HCT116 (cell line): ENCODE measurements around the gene GALNT16. TPM values are rescaled to one million over a fixed set of nuclear protein-coding genes. Genes with fewer than 3 reads are reported as not detected.

ENCODE experiments used
- ATAC-seq: fragments of 200-7000 bp; cut with Tn5 transposase; 2 replicates; pipeline ENCODE4 v1.9.1; 2020; ENCODE audit warnings: mild to moderate bottlenecking, moderate library complexity
- BruUV-seq: library from RNA; stranded (reverse); fragments of 400-500 nt; replicated peaks from 2 replicates; lab custom pipeline; 2021; lab: Mats Ljungman, UMichigan
- CTCF ChIA-PET: fragments of 300-600 bp; sonication (Branson Sonifier 250); formaldehyde crosslinking; loops from one replicate; lab custom pipeline; 2021; ENCODE audit warnings: antibody characterized with exemption; lab: Charles Lee
- POLR2A ChIA-PET: fragments of 300-600, 350-600 bp; sonication (Branson Sonifier 250); formaldehyde crosslinking; loops from one replicate; lab custom pipeline; 2021; ENCODE audit warnings: antibody characterized with exemption; lab: Charles Lee
- RAD21 ChIA-PET, 2 experiments: fragments of 300-600 bp; sonication (Branson Sonifier 250); formaldehyde crosslinking; loops; one replicate each; lab custom pipeline; 2023; ENCODE audit warnings: low total read pairs in 2 of 2; ENCODE audit not compliant: uncharacterized antibody in 2 of 2, unreplicated experiment in 2 of 2, low non-redundant PET in 1 of 2; lab: Charles Lee
- DNase-seq: peaks from one replicate; pipeline ENCODE4 v3.0.0-alpha.2; 2010; ENCODE audit warnings: low read depth, low spot score
- H2AFZ ChIP-seq: fragments of 200-600 bp; shearing (Covaris generic), sonication (generic); 2 replicates; pipeline ENCODE4 v1.6.1; 2017; ENCODE audit warnings: low read depth, mixed run types, mixed read lengths, antibody characterized with exemption, low read length; ENCODE audit not compliant: poor library complexity, severe bottlenecking
- H3K27ac ChIP-seq: 2 replicates; pipeline ENCODE4 v1.5.1; 2012; ENCODE audit warnings: low read depth, low read length
- H3K27me3 ChIP-seq: fragments of 200-600 bp; sonication (generic); 2 replicates; pipeline ENCODE4 v1.6.1; 2016; ENCODE audit warnings: mixed run types, low read length, mixed read lengths; ENCODE audit not compliant: insufficient read depth
- H3K36me3 ChIP-seq, 2 experiments: fragments of 200-500 bp in 1 of 2; fragments of 200-600 bp in 1 of 2; sonication (Bioruptor generic) in 1 of 2; sonication (generic) in 1 of 2; 2 replicates each; pipeline versions ENCODE4 v1.5.1 to v1.6.1; 2014 to 2016; ENCODE audit warnings: low read length in 2 of 2, inconsistent platforms in 1 of 2, mixed read lengths in 1 of 2, mixed run types in 1 of 2; ENCODE audit not compliant: insufficient read depth in 2 of 2, control insufficient read depth in 1 of 2
- H3K4me1 ChIP-seq, 2 experiments: fragments of 200-600 bp in 1 of 2; sonication (generic) in 1 of 2; 2 replicates each; pipeline versions ENCODE4 v1.5.1 to v1.6.1; 2012 to 2017; ENCODE audit warnings: low read length in 2 of 2, inconsistent platforms in 1 of 2, mild to moderate bottlenecking in 1 of 2, mixed read lengths in 1 of 2, mixed run types in 1 of 2, moderate library complexity in 1 of 2; ENCODE audit not compliant: insufficient read depth in 2 of 2, control insufficient read depth in 1 of 2
- H3K4me2 ChIP-seq: fragments of 200-600 bp; sonication (generic); 2 replicates; pipeline ENCODE4 v1.6.1; 2017; ENCODE audit warnings: mixed run types, low read length, mixed read lengths
- H3K4me3 ChIP-seq, 2 experiments: fragments of 200-600 bp in 1 of 2; sonication (generic) in 1 of 2; replicated peaks in 1 of 2; 2 replicates each; pipeline ENCODE4 v1.5.1; 2011 to 2016; ENCODE audit warnings: low read length in 2 of 2, control low read depth in 1 of 2, low read depth in 1 of 2, mild to moderate bottlenecking in 1 of 2, mixed read lengths in 1 of 2, mixed run types in 1 of 2
- H3K79me2 ChIP-seq: fragments of 200-600 bp; sonication (generic); 2 replicates; pipeline ENCODE4 v1.6.1; 2017; ENCODE audit warnings: mild to moderate bottlenecking, mixed run types, low read length, moderate library complexity, mixed read lengths; ENCODE audit not compliant: insufficient read depth
- H3K9ac ChIP-seq: fragments of 200-600 bp; sonication (generic); 2 replicates; pipeline ENCODE4 v1.6.1; 2016; ENCODE audit warnings: low read length, mixed read lengths
- H3K9me2 ChIP-seq: fragments of 200-600 bp; sonication (generic), shearing (Covaris generic); 2 replicates; pipeline ENCODE4 v1.6.1; 2017; ENCODE audit warnings: mixed run types, mild to moderate bottlenecking, moderate library complexity; ENCODE audit not compliant: insufficient read depth
- H3K9me3 ChIP-seq, 2 experiments: fragments of 200-500 bp in 1 of 2; fragments of 200-600 bp in 1 of 2; sonication (Bioruptor generic) in 1 of 2; sonication (generic) in 1 of 2; 2 replicates each; pipeline ENCODE4 v1.6.1; 2014 to 2017; ENCODE audit warnings: low read length in 2 of 2, mixed read lengths in 2 of 2, inconsistent platforms in 1 of 2, low read depth in 1 of 2, mild to moderate bottlenecking in 1 of 2, mixed run types in 1 of 2, moderate library complexity in 1 of 2; ENCODE audit not compliant: control insufficient read depth in 1 of 2, insufficient read depth in 1 of 2
- H4K20me1 ChIP-seq: fragments of 200-600 bp; sonication (generic), shearing (Covaris generic); 2 replicates; pipeline ENCODE4 v1.6.1; 2017; ENCODE audit warnings: mixed run types, mild to moderate bottlenecking, moderate library complexity; ENCODE audit not compliant: insufficient read depth
- ATF3 ChIP-seq: IDR thresholded peaks from 2 replicates; pipeline ENCODE4 v1.6.1; 2012
- CBX3 ChIP-seq: IDR thresholded peaks from 2 replicates; pipeline ENCODE4 v1.6.1; 2012; ENCODE audit warnings: low read depth
- CEBPB ChIP-seq: IDR thresholded peaks from 2 replicates; pipeline ENCODE4 v1.6.1; 2012; ENCODE audit warnings: low read depth
- EGR1 ChIP-seq: IDR thresholded peaks from 2 replicates; pipeline ENCODE4 v1.6.1; 2012; ENCODE audit warnings: low read depth
- ELF1 ChIP-seq: IDR thresholded peaks from 2 replicates; pipeline ENCODE4 v1.6.1; 2012; ENCODE audit warnings: low read depth, borderline replicate concordance
- EZH2 ChIP-seq: fragments of 200-600 bp; sonication (generic); IDR thresholded peaks from 2 replicates; pipeline ENCODE4 v1.6.1; 2017; ENCODE audit warnings: antibody characterized with exemption, mixed run types
- EZH2phosphoT487 ChIP-seq: fragments of 200-600 bp; IDR thresholded peaks from 2 replicates; pipeline ENCODE4 v1.6.1; 2018; ENCODE audit warnings: antibody characterized with exemption, borderline replicate concordance
- FOSL1 ChIP-seq: IDR thresholded peaks from 2 replicates; pipeline ENCODE4 v1.6.1; 2012; ENCODE audit warnings: low read depth
- MAX ChIP-seq: IDR thresholded peaks from 2 replicates; pipeline ENCODE4 v1.6.1; 2012
- POLR2AphosphoS5 ChIP-seq: IDR thresholded peaks from 2 replicates; pipeline ENCODE4 v1.6.1; 2011; ENCODE audit warnings: mild to moderate bottlenecking, low read depth, low read length, moderate library complexity
- RAD21 ChIP-seq: IDR thresholded peaks from 2 replicates; pipeline ENCODE4 v1.6.1; 2012; ENCODE audit warnings: low read depth, mild to moderate bottlenecking
- REST ChIP-seq: IDR thresholded peaks from 2 replicates; pipeline ENCODE4 v1.6.1; 2012; ENCODE audit warnings: low read depth
- SIN3A ChIP-seq: IDR thresholded peaks from 2 replicates; pipeline ENCODE4 v1.6.1; 2012; ENCODE audit warnings: low read depth
- SP1 ChIP-seq: IDR thresholded peaks from 2 replicates; pipeline ENCODE4 v1.6.1; 2012; ENCODE audit warnings: low read depth
- ZBTB33 ChIP-seq: IDR thresholded peaks from 2 replicates; pipeline ENCODE4 v1.6.1; 2011; ENCODE audit warnings: mild to moderate bottlenecking, low read length, moderate library complexity; ENCODE audit not compliant: insufficient replicate concordance; ENCODE audit errors: extremely low read depth
- ZFX ChIP-seq: fragments of 450-650 bp; IDR thresholded peaks from 2 replicates; pipeline ENCODE4 v1.6.1; 2017
- ZNF274 ChIP-seq: fragments of 200-500 bp; sonication (Bioruptor generic); IDR thresholded peaks from 2 replicates; pipeline ENCODE4 v1.6.1; 2014; ENCODE audit warnings: mild to moderate bottlenecking, low read depth, low read length, inconsistent platforms
- intact Hi-C: fragments of 100-400 bp; cut with micrococcal nuclease; formaldehyde crosslinking; loops from 2 replicates; pipeline ENCODE4 v1.10.0; 2022
- total RNA-seq: library from RNA; stranded (reverse); gene quantifications from one replicate; pipeline ENCODE4 v1.2.1, GENCODE V29; 2021; ENCODE audit not compliant: unreplicated experiment

Gene GALNT16
- total RNA-seq, 1 experiment from 2014 or later: 0.32 TPM

GRCh38 chr14:69335371-69335771 lies 75.4 kb downstream of the GALNT16 start:
- Histone ChIP-seq H3K36me3 (no peaks in the 10 kb centered on the region), H2AFZ (no peak overlapping the region), H4K20me1 (no peaks in the 10 kb centered on the region), H3K4me2 (no peak overlapping the region), H3K9me3 (no peaks in the 10 kb centered on the region), H3K4me1 (no peaks in the 10 kb centered on the region), H3K27me3 (peaks cover 5% of the 10 kb centered on the region; the same call in 1 of the 2 replicates), H3K9me2 (no peaks in the 10 kb centered on the region), H3K27ac (no peak overlapping the region), H3K9ac (no peak overlapping the region), H3K4me3 (no peak overlapping the region), H3K79me2 (no peaks in the 10 kb centered on the region)
- no TSS peak for BruUV-seq
- no peak for ATAC-seq
- intact Hi-C loops: no loop called here
- CTCF ChIA-PET: interaction anchor here (1.3 kb wide), 1 partner anchor 12 kb away, joined by 3 read pairs; no protein-coding TSS in a partner anchor
- TF ChIP-seq POLR2AphosphoS5 (no peak), ATF3 (no peak), ZNF274 (no peak), EZH2 (no peak), FOSL1 (no peak), ELF1 (no peak), EGR1 (no peak), MAX (no peak)
- POLR2A ChIA-PET: no interaction called here
- DNase-seq: no peak
- RAD21 ChIA-PET: no interaction called here

GRCh38 chr14:69337984-69338383 lies 78.0 kb downstream of the GALNT16 start:
- RAD21 ChIA-PET: no interaction called here
- CTCF ChIA-PET: no interaction called here
- DNase-seq (no peak), ATAC-seq (no peak)
- no peaks in the 10 kb centered on the region for H3K36me3 ChIP-seq
- H3K9me3 ChIP-seq: no peaks in the 10 kb centered on the region
- no peaks in the 10 kb centered on the region for H3K4me1 ChIP-seq
- peaks cover 8% of the 10 kb centered on the region; the same call in 1 of the 2 replicates for H3K27me3 ChIP-seq
- H3K79me2 ChIP-seq: no peaks in the 10 kb centered on the region
- no TSS peak for BruUV-seq
- POLR2A ChIA-PET: no interaction called here
- no peaks in the 10 kb centered on the region for H3K9me2 ChIP-seq
- H4K20me1 ChIP-seq: no peaks in the 10 kb centered on the region
- H3K4me3 ChIP-seq: no peak overlapping the region
- no peak overlapping the region for H3K9ac ChIP-seq
- no peak overlapping the region for H2AFZ ChIP-seq
- H3K4me2 ChIP-seq: no peak overlapping the region
- H3K27ac ChIP-seq: no peak overlapping the region
- intact Hi-C loops: no loop called here
- TF ChIP-seq RAD21 (no peak), CEBPB (no peak), EZH2phosphoT487 (no peak), CBX3 (no peak), SIN3A (no peak), ZNF274 (no peak), ZBTB33 (no peak), EGR1 (no peak), SP1 (no peak), ZFX (no peak), REST (no peak), ELF1 (no peak)
